ENCODE data around the gene FREY1. TPM values are rescaled to one million over a fixed set of nuclear protein-coding genes. Genes with fewer than 3 reads are reported as not detected.
"Not testable (repeated sequence)": the region's sequence is repeated elsewhere in the genome, so short reads cannot be mapped to it uniquely, and the experiment has no call there.

The FREY1 gene
- total RNA-seq, 2 experiments from 2014 or later, result 1.5 to 2.3 TPM

GRCh38 chr11:45918331-45918941, 11.4 kb upstream of the FREY1 start:
- CTCF ChIA-PET, result interaction anchor here (0.9 to 1.9 kb wide), 11 partner anchors 12 to 320 kb away, joined by 3 to 12 read pairs (median 8); partner anchors contain the start of gene CRY2

GRCh38 chr11:45917623-45918330, 10.7 kb upstream of the FREY1 start, which contains the start of gene PEX16:
PEX16 (minus strand) TSS chr11:45917877; CDS start chr11:45917811, 66 bp downstream.
- Mint-ChIP-seq H3K27me3 (peaks cover 6% of the 10 kb centered on the region), H3K4me3 (peak within 1 kb of the TSS; percentile 97), H3K9me3 (no peaks in the 10 kb centered on the region), H3K4me1 (peaks cover 41% of the 10 kb centered on the region), H3K36me3 (ENCODE audit: low read depth) (peaks cover 24% of the 10 kb centered on the region), H3K27ac (peak within 1 kb of the TSS; percentile 97)
- ChIA-PET POLR2A (interaction anchor here (0.7 to 6.1 kb wide), 18 partner anchors 8 to 326 kb away, joined by 3 to 78 read pairs (median 5); partner anchors contain the start of genes CRY2 and SLC35C1), CTCF (interaction anchor here (0.9 to 1.9 kb wide), 12 partner anchors 12 to 436 kb away, joined by 3 to 12 read pairs (median 6); partner anchors contain the start of gene CRY2)
- peak; percentile 97 for DNase-seq

More at GRCh38 chr11:45918331-45918941, 11.4 kb upstream of the FREY1 start:
- Mint-ChIP-seq H3K27ac (peak overlapping the region; percentile 97), H3K4me1 (peaks cover 44% of the 10 kb centered on the region), H3K36me3 (ENCODE audit: low read depth) (peaks cover 22% of the 10 kb centered on the region), H3K9me3 (no peaks in the 10 kb centered on the region), H3K4me3 (peak overlapping the region; percentile 97), H3K27me3 (peaks cover 9% of the 10 kb centered on the region)
- peak; percentile 78 for DNase-seq
- POLR2A ChIA-PET, result interaction anchor here (0.9 to 6.1 kb wide), 14 partner anchors 10 to 325 kb away, joined by 3 to 78 read pairs (median 8); partner anchors contain the start of genes CRY2 and SLC35C1

GRCh38 chr11:45917286-45917622, 10.2 kb upstream of the FREY1 start:
- CTCF ChIA-PET, result interaction anchor here (0.9 to 1.9 kb wide), 9 partner anchors 13 to 436 kb away, joined by 3 to 12 read pairs (median 4); partner anchors contain the start of gene CRY2
- H3K27ac Mint-ChIP-seq, result peak overlapping the region; percentile 97
- peaks cover 41% of the 10 kb centered on the region for H3K4me1 Mint-ChIP-seq
- POLR2A ChIA-PET, result interaction anchor here (0.7 to 6.1 kb wide), 15 partner anchors 8 to 146 kb away, joined by 3 to 78 read pairs (median 6); partner anchors contain the start of genes CRY2 and SLC35C1
- peak; percentile 41 for DNase-seq
- H3K4me3 Mint-ChIP-seq, result peak overlapping the region; percentile 97
- H3K27me3 Mint-ChIP-seq, result peaks cover 6% of the 10 kb centered on the region
- H3K9me3 Mint-ChIP-seq, result no peaks in the 10 kb centered on the region
- peaks cover 24% of the 10 kb centered on the region for H3K36me3 Mint-ChIP-seq (ENCODE audit: low read depth)

- Mint-ChIP-seq H3K36me3 (ENCODE audit: low read depth) (peaks cover 32% of the 10 kb centered on the region), H3K9me3 (no peaks in the 10 kb centered on the region), H3K27me3 (no peaks in the 10 kb centered on the region), H3K27ac (peak overlapping the region; percentile 31), H3K4me3 (peak overlapping the region; percentile 17), H3K4me1 (peaks cover 37% of the 10 kb centered on the region)
- POLR2A ChIA-PET, result interaction anchor here (0.8 to 6.1 kb wide), 2 partner anchors 14 to 25 kb away, joined by 3 to 78 read pairs; no protein-coding TSS in a partner anchor
- DNase-seq, result no peak
- CTCF ChIA-PET, result no interaction called here
Measured at GRCh38 chr11:45915446-45915845, 8.4 kb upstream of the FREY1 start.

GRCh38 chr11:45913942-45914635, 7.0 kb upstream of the FREY1 start:
- no peak overlapping the region for H3K27ac Mint-ChIP-seq
- H3K27me3 Mint-ChIP-seq, result no peaks in the 10 kb centered on the region
- no peak for DNase-seq
- H3K4me1 Mint-ChIP-seq, result peaks cover 24% of the 10 kb centered on the region
- no peak overlapping the region for H3K4me3 Mint-ChIP-seq
- POLR2A ChIA-PET, result no interaction called here
- CTCF ChIA-PET, result interaction anchor here (1.4 kb wide), 1 partner anchor 51 kb away, joined by 3 read pairs; no protein-coding TSS in a partner anchor
- H3K9me3 Mint-ChIP-seq, result no peaks in the 10 kb centered on the region
- H3K36me3 Mint-ChIP-seq (ENCODE audit: low read depth), result peaks cover 32% of the 10 kb centered on the region

- ChIA-PET POLR2A (no interaction called here), CTCF (interaction anchor here (1.4 kb wide), 1 partner anchor 51 kb away, joined by 3 read pairs; no protein-coding TSS in a partner anchor)
- no peak for DNase-seq
- Mint-ChIP-seq H3K4me1 (peaks cover 19% of the 10 kb centered on the region), H3K36me3 (ENCODE audit: low read depth) (peaks cover 32% of the 10 kb centered on the region), H3K27ac (no peak overlapping the region), H3K9me3 (no peaks in the 10 kb centered on the region), H3K4me3 (no peak overlapping the region), H3K27me3 (no peaks in the 10 kb centered on the region)
Measured at GRCh38 chr11:45913514-45913913, 6.4 kb upstream of the FREY1 start.

GRCh38 chr11:45910623-45911022, 3.6 kb upstream of the FREY1 start:
- CTCF ChIA-PET, result no interaction called here
- DNase-seq, result no peak
- POLR2A ChIA-PET, result no interaction called here
- Mint-ChIP-seq H3K4me3 (no peak overlapping the region), H3K27ac (no peak overlapping the region), H3K27me3 (no peaks in the 10 kb centered on the region), H3K9me3 (no peaks in the 10 kb centered on the region), H3K36me3 (ENCODE audit: low read depth) (peaks cover 21% of the 10 kb centered on the region), H3K4me1 (peaks cover 8% of the 10 kb centered on the region)

- peaks cover 17% of the 10 kb centered on the region for H3K36me3 Mint-ChIP-seq (ENCODE audit: low read depth)
- peaks cover 6% of the 10 kb centered on the region for H3K4me1 Mint-ChIP-seq
- no peak overlapping the region for H3K27ac Mint-ChIP-seq
- H3K9me3 Mint-ChIP-seq, result no peaks in the 10 kb centered on the region
- no peak for DNase-seq
- H3K4me3 Mint-ChIP-seq, result no peak overlapping the region
- ChIA-PET POLR2A (interaction anchor here (2.7 kb wide), 1 partner anchor 8 kb away, joined by 12 read pairs; the partner anchor contains the start of gene PEX16), CTCF (no interaction called here)
- H3K27me3 Mint-ChIP-seq, result no peaks in the 10 kb centered on the region
Measured at GRCh38 chr11:45909594-45910475, 2.8 kb upstream of the FREY1 start.

GRCh38 chr11:45907911-45908370, 870 bp upstream of the FREY1 start:
- no peaks in the 10 kb centered on the region for H3K9me3 Mint-ChIP-seq
- CTCF ChIA-PET, result no interaction called here
- H3K27me3 Mint-ChIP-seq, result no peaks in the 10 kb centered on the region
- H3K4me3 Mint-ChIP-seq, result no peak overlapping the region
- H3K27ac Mint-ChIP-seq, result no peak overlapping the region
- H3K4me1 Mint-ChIP-seq, result peaks cover 6% of the 10 kb centered on the region
- POLR2A ChIA-PET, result interaction anchor here (2.7 kb wide), 1 partner anchor 9 kb away, joined by 12 read pairs; the partner anchor contains the start of gene PEX16
- DNase-seq, result no peak
- peaks cover 9% of the 10 kb centered on the region for H3K36me3 Mint-ChIP-seq (ENCODE audit: low read depth)

GRCh38 chr11:45906096-45906682, 882 bp downstream of the FREY1 start:
- H3K36me3 Mint-ChIP-seq (ENCODE audit: low read depth), result peaks cover 5% of the 10 kb centered on the region
- H3K27me3 Mint-ChIP-seq, result peaks cover 7% of the 10 kb centered on the region
- H3K9me3 Mint-ChIP-seq, result no peaks in the 10 kb centered on the region
- ChIA-PET CTCF (no interaction called here), POLR2A (interaction anchor here (3.3 kb wide), 1 partner anchor 11 kb away, joined by 13 read pairs; the partner anchor contains the start of gene PEX16)
- no peak for DNase-seq
- peaks cover 6% of the 10 kb centered on the region for H3K4me1 Mint-ChIP-seq
- H3K4me3 Mint-ChIP-seq, result no peak overlapping the region
- no peak overlapping the region for H3K27ac Mint-ChIP-seq

GRCh38 chr11:45905576-45905975, 1.5 kb downstream of the FREY1 start:
- DNase-seq; H3K27ac Mint-ChIP-seq; CTCF ChIA-PET; H3K4me3 Mint-ChIP-seq; H3K4me1 Mint-ChIP-seq; H3K36me3 Mint-ChIP-seq (ENCODE audit: low read depth); H3K9me3 Mint-ChIP-seq: not testable (repeated sequence)
- POLR2A ChIA-PET, result interaction anchor here (0.9 to 3.3 kb wide), 2 partner anchors 10 to 12 kb away, joined by 3 to 13 read pairs; partner anchors contain the start of gene PEX16
- peaks cover 13% of the 10 kb centered on the region for H3K27me3 Mint-ChIP-seq
